Karpas-422 (cell line): ENCODE results near the gene ERBB4. TPM values are rescaled to one million over a fixed set of nuclear protein-coding genes. Genes with fewer than 3 reads are reported as not detected.

Source experiments
- DNase-seq: peaks from one replicate; pipeline ENCODE4 v3.0.0-alpha.2; 2015
- H2AFZ ChIP-seq: fragments of 200-600 bp; sonication (generic); 2 replicates; pipeline ENCODE4 v1.6.1; 2014; ENCODE audit warnings: antibody characterized with exemption, low read length, mixed read lengths
- H3K27ac ChIP-seq: fragments of 200-600 bp; sonication (generic); 2 replicates; pipeline ENCODE4 v1.5.1; 2014; ENCODE audit warnings: mild to moderate bottlenecking, low read length, moderate library complexity
- H3K27me3 ChIP-seq: fragments of 200-600 bp; sonication (generic); 2 replicates; pipeline ENCODE4 v1.6.1; 2014; ENCODE audit warnings: low read length, mixed read lengths
- H3K36me3 ChIP-seq: fragments of 200-600 bp; sonication (generic); 2 replicates; pipeline ENCODE4 v1.6.1; 2014; ENCODE audit warnings: low read length, mixed read lengths; ENCODE audit not compliant: insufficient read depth
- H3K4me1 ChIP-seq: fragments of 200-600 bp; sonication (generic); 2 replicates; pipeline ENCODE4 v1.6.1; 2014; ENCODE audit warnings: mild to moderate bottlenecking, low read length, mixed read lengths
- H3K4me2 ChIP-seq: fragments of 200-600 bp; sonication (generic); 2 replicates; pipeline ENCODE4 v1.6.1; 2014; ENCODE audit warnings: low read length, low read depth, mild to moderate bottlenecking; ENCODE audit not compliant: poor library complexity, severe bottlenecking
- H3K4me3 ChIP-seq: fragments of 200-600 bp; sonication (generic); 2 replicates; pipeline ENCODE4 v1.5.1; 2014; ENCODE audit warnings: mild to moderate bottlenecking, antibody characterized with exemption, low read length, mixed read lengths
- H3K79me2 ChIP-seq: fragments of 200-600 bp; sonication (generic); 2 replicates; pipeline ENCODE4 v1.6.1; 2014; ENCODE audit warnings: mild to moderate bottlenecking, low read length, mixed read lengths
- H3K9ac ChIP-seq: fragments of 200-600 bp; sonication (generic); 2 replicates; pipeline ENCODE4 v1.6.0; 2014; ENCODE audit warnings: low read length
- H3K9me2 ChIP-seq: fragments of 200-600 bp; sonication (generic), shearing (Covaris generic); replicated peaks from 2 replicates; pipeline ENCODE4 v1.6.0; 2014; ENCODE audit warnings: mild to moderate bottlenecking, low read length, moderate library complexity; ENCODE audit not compliant: insufficient read depth
- H3K9me3 ChIP-seq: fragments of 300-700, 200-600 bp; sonication (generic); 2 replicates; pipeline ENCODE4 v1.6.1; 2014; ENCODE audit warnings: low read length, mixed read lengths
- H4K20me1 ChIP-seq: fragments of 200-600 bp; sonication (generic); 2 replicates; pipeline ENCODE4 v1.6.1; 2014; ENCODE audit warnings: mild to moderate bottlenecking, antibody characterized with exemption, low read length, low read depth; ENCODE audit not compliant: insufficient read depth
- total RNA-seq: library from RNA; depleted of rRNA; stranded (reverse); fragments of >200 nt; shearing (Covaris generic); gene quantifications from 2 replicates; pipeline ENCODE4 v1.2.3, GENCODE V29; 2014; ENCODE audit warnings: low replicate concordance; rRNA removed

Gene ERBB4
- total RNA-seq = not detected in 2 replicates

DNA sequence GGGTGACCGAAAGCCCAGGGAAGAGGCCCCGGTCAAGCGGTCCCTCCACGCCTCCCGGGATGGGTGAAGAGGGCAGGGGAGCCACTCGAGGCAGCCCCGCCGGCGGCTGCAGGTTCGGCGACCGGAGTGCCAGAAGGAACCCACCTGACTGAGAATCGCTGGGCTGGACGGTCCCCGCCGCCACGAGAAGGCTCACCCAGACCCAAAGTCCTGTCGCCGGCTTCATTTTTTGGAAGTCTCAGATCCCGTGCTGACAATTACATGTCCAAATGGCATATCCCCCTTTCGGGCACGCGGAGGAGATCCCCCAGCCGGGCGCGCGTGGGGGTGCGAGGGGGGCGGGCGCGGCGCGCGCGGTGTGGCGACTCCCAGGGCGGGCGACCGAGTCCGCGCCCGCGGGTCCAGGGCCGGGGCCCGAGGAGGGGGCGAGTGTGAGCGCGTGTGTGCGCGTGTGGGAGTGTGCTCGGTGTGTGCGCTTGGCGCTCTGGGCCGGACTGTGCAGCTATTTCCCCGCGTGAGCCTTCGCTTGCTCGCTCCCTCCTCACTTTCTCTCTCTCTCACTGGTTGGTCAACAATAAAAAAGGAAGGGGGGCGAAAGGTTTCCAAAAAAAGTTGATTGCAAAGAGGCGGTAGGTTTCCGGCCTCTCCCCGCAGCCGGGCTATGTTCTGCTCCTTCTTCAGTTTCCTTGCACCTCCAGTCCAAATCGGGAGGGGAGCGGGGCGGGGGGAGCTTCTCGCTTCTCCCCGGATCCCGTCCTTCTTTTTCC, at the start of gene ERBB4:
ERBB4 (minus strand) TSS at position 498 of the 767 bp plus-strand sequence; CDS start at position 226, 272 bp downstream.
- no peaks in the 10 kb centered on the region for H3K27me3 ChIP-seq

GRCh38 chr2:212580117-212580516, 41.5 kb upstream of the ERBB4 start:
- Histone ChIP-seq H2AFZ (no peak overlapping the region), H3K27me3 (no peaks in the 10 kb centered on the region), H3K36me3 (no peaks in the 10 kb centered on the region), H3K4me3 (no peak overlapping the region), H3K79me2 (no peaks in the 10 kb centered on the region), H3K9ac (no peak overlapping the region), H3K9me2 (no peaks in the 10 kb centered on the region), H3K27ac (no peak overlapping the region), H4K20me1 (no peaks in the 10 kb centered on the region), H3K4me1 (no peaks in the 10 kb centered on the region), H3K4me2 (no peak overlapping the region), H3K9me3 (no peaks in the 10 kb centered on the region)
- no peak for DNase-seq

More for the DNA sequence above, at the start of gene ERBB4:
- Histone ChIP-seq H4K20me1 (no peaks in the 10 kb centered on the region), H3K4me1 (no peaks in the 10 kb centered on the region), H3K4me3 (no peak within 1 kb of the TSS), H3K36me3 (no peaks in the 10 kb centered on the region), H3K27ac (no peak within 1 kb of the TSS), H3K4me2 (no peak within 1 kb of the TSS), H3K9ac (no peak within 1 kb of the TSS), H3K9me3 (peaks cover 9% of the 10 kb centered on the region), H3K9me2 (no peaks in the 10 kb centered on the region), H3K79me2 (no peaks in the 10 kb centered on the region), H2AFZ (no peak within 1 kb of the TSS)
- DNase-seq = no peak

GRCh38 chr2:212556296-212556695, 17.7 kb upstream of the ERBB4 start:
- Histone ChIP-seq H3K9me2 (no peaks in the 10 kb centered on the region), H3K4me1 (no peaks in the 10 kb centered on the region), H2AFZ (no peak overlapping the region), H3K79me2 (no peaks in the 10 kb centered on the region), H3K4me3 (no peak overlapping the region), H3K9ac (no peak overlapping the region), H4K20me1 (no peaks in the 10 kb centered on the region), H3K4me2 (no peak overlapping the region), H3K9me3 (0 out of 2 replicates have a peak, but pooled peaks cover 8% of the 10 kb centered on the region), H3K27me3 (no peaks in the 10 kb centered on the region), H3K27ac (no peak overlapping the region), H3K36me3 (no peaks in the 10 kb centered on the region)
- DNase-seq = no peak

DNA sequence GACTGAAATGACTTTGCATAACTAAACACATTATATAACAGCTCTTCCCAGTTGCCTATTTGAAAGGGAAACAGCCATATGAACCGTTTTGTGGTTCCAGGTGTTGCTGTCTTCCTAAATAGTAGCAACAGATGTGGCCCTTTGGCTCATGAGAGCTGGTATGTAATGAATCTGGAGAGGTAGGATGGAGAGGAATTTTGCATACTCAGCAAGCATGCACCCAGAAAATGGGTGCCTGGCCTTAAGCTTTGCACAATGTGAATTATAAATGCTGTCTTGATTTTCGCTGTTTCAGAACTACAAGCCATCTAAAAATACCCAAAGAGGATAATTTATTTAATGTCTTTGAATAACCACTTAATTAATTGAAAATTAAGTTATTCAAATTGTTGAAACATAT, 15.6 kb upstream of the ERBB4 start:
- Histone ChIP-seq H3K9ac (no peak overlapping the region), H3K79me2 (no peaks in the 10 kb centered on the region), H4K20me1 (no peaks in the 10 kb centered on the region), H3K9me2 (no peaks in the 10 kb centered on the region), H3K27me3 (no peaks in the 10 kb centered on the region), H2AFZ (no peak overlapping the region), H3K4me3 (no peak overlapping the region), H3K27ac (no peak overlapping the region), H3K4me1 (no peaks in the 10 kb centered on the region), H3K4me2 (no peak overlapping the region), H3K9me3 (peaks cover 12% of the 10 kb centered on the region; the same call in 1 of the 2 replicates), H3K36me3 (no peaks in the 10 kb centered on the region)
- no peak for DNase-seq

DNA sequence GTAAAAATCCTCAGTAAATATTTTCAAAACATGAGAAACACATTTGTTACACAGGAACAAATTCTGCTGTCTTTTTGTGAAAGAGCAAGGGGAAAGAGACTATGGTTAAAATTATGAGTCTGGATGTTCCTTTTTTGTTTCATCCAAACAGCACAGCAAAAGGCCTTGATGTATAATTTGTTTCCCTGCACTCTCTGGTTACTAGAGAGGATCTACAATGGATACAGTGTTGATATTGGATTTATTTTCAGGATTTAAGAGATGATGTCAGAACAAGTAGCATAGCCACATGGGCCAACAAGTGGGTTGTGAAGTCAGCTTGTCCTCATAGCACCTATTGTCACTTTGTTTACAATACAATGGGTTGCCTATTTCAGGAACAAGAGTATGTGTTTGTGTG, 11.3 kb upstream of the ERBB4 start:
- no peaks in the 10 kb centered on the region for H4K20me1 ChIP-seq
- no peak overlapping the region for H3K9ac ChIP-seq
- peaks cover 15% of the 10 kb centered on the region; the same call in 1 of the 2 replicates for H3K9me3 ChIP-seq
- no peaks in the 10 kb centered on the region for H3K36me3 ChIP-seq
- DNase-seq = no peak
- no peaks in the 10 kb centered on the region for H3K79me2 ChIP-seq
- H3K27me3 ChIP-seq = no peaks in the 10 kb centered on the region
- H3K27ac ChIP-seq = no peak overlapping the region
- H2AFZ ChIP-seq = no peak overlapping the region
- no peaks in the 10 kb centered on the region for H3K9me2 ChIP-seq
- H3K4me2 ChIP-seq = no peak overlapping the region
- H3K4me3 ChIP-seq = no peak overlapping the region
- H3K4me1 ChIP-seq = no peaks in the 10 kb centered on the region

- Histone ChIP-seq H3K79me2 (no peaks in the 10 kb centered on the region), H3K9ac (no peak overlapping the region), H3K36me3 (no peaks in the 10 kb centered on the region), H3K4me3 (no peak overlapping the region), H3K9me3 (peaks cover 15% of the 10 kb centered on the region; the same call in 1 of the 2 replicates), H3K4me1 (no peaks in the 10 kb centered on the region), H4K20me1 (no peaks in the 10 kb centered on the region), H3K27me3 (no peaks in the 10 kb centered on the region), H3K9me2 (no peaks in the 10 kb centered on the region), H3K4me2 (no peak overlapping the region), H2AFZ (no peak overlapping the region), H3K27ac (no peak overlapping the region)
- no peak for DNase-seq
These were observed 10.9 kb upstream of the ERBB4 start for GRCh38 chr2:212549463-212549862.

GRCh38 chr2:212548455-212548819, 9.8 kb upstream of the ERBB4 start:
- H3K79me2 ChIP-seq = no peaks in the 10 kb centered on the region
- no peak overlapping the region for H3K27ac ChIP-seq
- H3K4me3 ChIP-seq = no peak overlapping the region
- no peak overlapping the region for H3K9ac ChIP-seq
- no peaks in the 10 kb centered on the region for H3K9me2 ChIP-seq
- H3K36me3 ChIP-seq = no peaks in the 10 kb centered on the region
- no peak overlapping the region for H2AFZ ChIP-seq
- H3K4me1 ChIP-seq = no peaks in the 10 kb centered on the region
- peaks cover 15% of the 10 kb centered on the region; the same call in 1 of the 2 replicates for H3K9me3 ChIP-seq
- no peaks in the 10 kb centered on the region for H4K20me1 ChIP-seq
- no peak for DNase-seq
- H3K4me2 ChIP-seq = no peak overlapping the region
- no peaks in the 10 kb centered on the region for H3K27me3 ChIP-seq

DNA sequence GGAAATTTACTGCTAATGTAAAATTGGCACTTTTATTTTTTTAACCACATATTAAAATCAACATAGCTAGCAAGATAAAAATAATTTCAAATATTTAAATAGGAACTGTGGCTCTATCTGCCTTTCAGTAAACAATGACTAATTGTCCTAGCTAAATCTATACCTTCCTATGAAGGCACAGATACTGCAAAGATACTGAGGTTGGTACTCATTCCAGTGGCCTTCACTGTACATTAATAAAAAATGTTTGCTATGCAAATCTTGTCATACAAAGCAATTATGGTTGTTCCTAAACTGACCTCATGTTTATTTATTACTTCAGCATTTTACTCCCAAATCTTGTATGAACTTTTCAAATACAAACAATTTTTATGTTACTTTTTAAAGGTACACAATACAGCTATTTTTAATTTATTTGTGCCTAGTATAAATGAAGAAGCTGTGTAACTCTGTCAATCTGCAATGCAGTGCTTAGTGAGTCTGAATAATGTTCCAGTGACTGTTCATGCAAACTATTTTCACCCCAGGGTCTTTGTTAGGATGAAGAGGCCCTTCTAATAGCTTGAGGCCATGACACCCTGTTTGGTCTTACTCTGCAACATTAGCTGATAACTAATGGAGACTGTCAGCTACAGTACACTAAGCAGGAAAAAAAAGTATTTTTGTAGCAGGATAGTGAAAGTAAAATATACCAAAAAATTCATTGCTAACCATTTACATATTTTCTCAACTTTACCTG, 9.3 kb upstream of the ERBB4 start:
- H3K27ac ChIP-seq = no peak overlapping the region
- no peak overlapping the region for H3K4me3 ChIP-seq
- no peak for DNase-seq
- no peaks in the 10 kb centered on the region for H3K9me2 ChIP-seq
- no peak overlapping the region for H3K4me2 ChIP-seq
- H3K36me3 ChIP-seq = no peaks in the 10 kb centered on the region
- H2AFZ ChIP-seq = no peak overlapping the region
- peaks cover 15% of the 10 kb centered on the region; the same call in 1 of the 2 replicates for H3K9me3 ChIP-seq
- H3K27me3 ChIP-seq = no peaks in the 10 kb centered on the region
- H3K4me1 ChIP-seq = no peaks in the 10 kb centered on the region
- H3K79me2 ChIP-seq = no peaks in the 10 kb centered on the region
- H3K9ac ChIP-seq = no peak overlapping the region
- H4K20me1 ChIP-seq = no peaks in the 10 kb centered on the region
